Activated T-cell treated with anti-CD3 and anti-CD28 coated beads, Interleukin-2, amount 50 U/mL, for 24 hours (primary cell): ENCODE data around the gene PPIG.
A peak's percentile ranks its signal among the peaks of the same experiment; 100 is the strongest.
"Not testable (repeated sequence)": the region's sequence is repeated elsewhere in the genome, so short reads cannot be mapped to it uniquely, and the experiment has no call there.

ENCODE experiments used
- DNase-seq: peaks from one replicate; pipeline ENCODE4 v3.0.0-alpha.2; 2020
- H3K27ac Mint-ChIP-seq: 2 replicates; pipeline ENCODE4 v1.8.0; 2020; ENCODE audit warnings: mild to moderate bottlenecking, mixed read lengths
- H3K27me3 Mint-ChIP-seq: 2 replicates; pipeline ENCODE4 v1.8.0; 2020; ENCODE audit warnings: mixed read lengths
- H3K36me3 Mint-ChIP-seq: 2 replicates; pipeline ENCODE4 v1.8.0; 2020; ENCODE audit warnings: low read depth, mixed read lengths
- H3K4me1 Mint-ChIP-seq: 2 replicates; pipeline ENCODE4 v1.8.0; 2020; ENCODE audit warnings: low read depth, mixed read lengths
- H3K4me3 Mint-ChIP-seq: 2 replicates; pipeline ENCODE4 v1.8.0; 2020; ENCODE audit warnings: mild to moderate bottlenecking, moderate library complexity, mixed read lengths
- H3K9me3 Mint-ChIP-seq: 2 replicates; pipeline ENCODE4 v1.8.0; 2020; ENCODE audit warnings: mixed read lengths

The PPIG gene

DNA sequence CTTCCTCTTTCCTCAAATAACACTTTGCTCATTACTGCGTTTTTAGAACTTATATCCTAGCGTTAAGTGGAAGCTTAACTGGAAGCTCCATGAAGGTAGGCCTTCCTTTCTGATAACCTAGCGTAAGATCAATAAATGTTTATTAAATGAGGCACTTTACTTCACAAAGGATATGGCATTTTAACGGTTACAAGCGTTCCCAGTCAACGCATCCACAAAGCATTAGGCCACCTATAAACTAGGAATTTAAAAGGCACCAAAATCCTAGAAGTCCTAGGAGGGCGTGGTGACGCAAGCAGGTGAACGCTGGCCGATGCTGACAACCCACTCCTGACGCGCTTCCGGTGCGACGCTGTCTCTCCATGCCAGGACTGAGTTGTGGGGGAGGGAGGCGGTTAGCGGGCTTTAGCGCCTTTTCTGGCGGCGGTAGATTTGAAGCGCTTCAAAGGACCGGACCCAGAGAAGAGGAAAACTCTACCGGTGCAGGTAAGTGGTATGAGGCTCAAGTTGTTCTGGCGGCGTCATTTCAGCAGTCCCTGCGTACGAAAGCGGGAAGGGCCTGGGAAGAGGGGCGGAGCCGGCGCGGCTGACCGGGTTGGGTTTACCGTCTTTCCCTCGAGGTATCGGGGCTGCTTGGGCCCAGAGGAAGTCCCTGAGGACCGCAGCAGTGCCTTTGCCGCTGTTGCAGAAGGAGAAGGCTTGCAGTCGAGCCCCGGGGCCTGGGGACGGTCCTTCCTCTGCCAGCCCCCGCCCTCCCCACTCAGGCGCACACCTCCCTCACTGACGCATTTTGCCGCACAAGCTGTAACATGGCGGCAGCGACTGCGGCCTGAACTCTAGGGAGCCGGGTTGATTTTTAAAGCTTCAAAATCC lies at the start of gene PPIG:
TSS of gene PPIG (plus strand) at position 347 of the 873 bp plus-strand sequence. CDS start 19,691 bp downstream, outside the sequence.
- Mint-ChIP-seq H3K4me3 (peak within 1 kb of the TSS; percentile 100), H3K36me3 (peaks cover 47% of the 10 kb centered on the region), H3K27ac (peak within 1 kb of the TSS; percentile 100), H3K4me1 (peaks cover 34% of the 10 kb centered on the region), H3K27me3 (no peaks in the 10 kb centered on the region), H3K9me3 (peaks cover 10% of the 10 kb centered on the region)
- peak; percentile 88 for DNase-seq

DNA sequence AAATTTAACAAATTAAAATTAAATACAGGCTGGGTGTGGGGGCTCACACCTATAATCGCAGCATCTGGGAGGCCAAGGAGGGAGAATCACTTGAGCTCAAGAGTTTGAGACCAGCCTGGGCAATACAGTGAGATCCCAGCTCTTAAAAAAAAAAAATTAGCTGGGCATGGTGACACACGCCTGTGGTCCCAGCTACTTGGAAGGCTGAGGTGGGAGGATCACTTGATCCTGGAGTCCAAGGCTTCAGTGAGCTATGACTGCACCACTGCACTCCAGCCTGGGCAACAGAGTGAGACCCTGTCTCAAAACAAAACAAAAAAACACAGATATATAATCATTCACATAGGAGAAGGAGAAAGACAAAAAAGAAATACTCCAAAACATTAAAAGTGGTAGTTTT lies 44.7 kb upstream of the PPIG start:
- H3K36me3 Mint-ChIP-seq = peaks cover 83% of the 10 kb centered on the region
- not testable (repeated sequence) for H3K9me3 Mint-ChIP-seq, DNase-seq, H3K27me3 Mint-ChIP-seq, H3K4me3 Mint-ChIP-seq, H3K27ac Mint-ChIP-seq, H3K4me1 Mint-ChIP-seq

DNA sequence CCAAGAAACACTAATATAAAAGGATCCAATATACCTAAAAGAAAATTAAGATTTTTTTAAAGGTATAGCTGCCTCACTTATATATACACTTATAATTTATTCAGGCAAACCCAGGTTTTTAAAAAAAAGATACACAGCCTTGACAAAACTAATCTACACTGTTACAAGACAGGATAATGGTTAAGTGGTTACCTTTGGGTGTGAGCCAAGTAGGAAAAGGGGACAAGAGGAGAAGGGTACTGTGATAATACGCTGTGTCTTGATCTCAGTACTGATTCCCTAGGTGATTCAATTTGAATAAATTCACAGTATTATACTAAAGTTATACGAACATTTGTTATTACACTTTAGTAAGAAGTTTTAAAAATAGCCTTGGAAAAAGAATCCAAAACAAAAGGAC lies 44.0 kb upstream of the PPIG start:
- Mint-ChIP-seq H3K4me3 (no peak overlapping the region), H3K27me3 (no peaks in the 10 kb centered on the region), H3K4me1 (no peaks in the 10 kb centered on the region), H3K36me3 (peaks cover 78% of the 10 kb centered on the region), H3K27ac (no peak overlapping the region), H3K9me3 (no peaks in the 10 kb centered on the region)
- no peak for DNase-seq

DNA sequence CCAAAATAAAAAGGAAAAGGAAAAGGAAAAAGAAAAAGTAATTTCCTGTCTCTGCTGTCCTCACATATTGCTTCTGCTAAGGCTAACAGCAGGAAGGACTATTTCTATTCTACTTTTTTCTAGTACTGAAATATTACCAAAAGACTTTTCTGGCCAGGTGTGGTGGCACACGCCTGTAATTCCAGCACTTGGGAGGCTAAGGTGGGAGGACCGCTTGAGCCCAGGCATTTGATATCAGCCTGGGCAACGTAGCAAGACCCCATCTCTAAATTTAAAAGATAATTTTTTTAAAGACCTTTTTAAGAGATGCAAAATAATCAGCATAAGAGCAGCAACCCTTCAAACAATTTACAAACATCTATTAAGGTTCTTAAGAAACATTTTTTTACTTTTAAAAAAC lies 41.7 kb upstream of the PPIG start:
- H3K4me3 Mint-ChIP-seq = no peak overlapping the region
- peaks cover 11% of the 10 kb centered on the region for H3K4me1 Mint-ChIP-seq
- no peak overlapping the region for H3K27ac Mint-ChIP-seq
- DNase-seq = no peak
- H3K36me3 Mint-ChIP-seq = peaks cover 83% of the 10 kb centered on the region
- no peaks in the 10 kb centered on the region for H3K27me3 Mint-ChIP-seq
- H3K9me3 Mint-ChIP-seq = no peaks in the 10 kb centered on the region

DNA sequence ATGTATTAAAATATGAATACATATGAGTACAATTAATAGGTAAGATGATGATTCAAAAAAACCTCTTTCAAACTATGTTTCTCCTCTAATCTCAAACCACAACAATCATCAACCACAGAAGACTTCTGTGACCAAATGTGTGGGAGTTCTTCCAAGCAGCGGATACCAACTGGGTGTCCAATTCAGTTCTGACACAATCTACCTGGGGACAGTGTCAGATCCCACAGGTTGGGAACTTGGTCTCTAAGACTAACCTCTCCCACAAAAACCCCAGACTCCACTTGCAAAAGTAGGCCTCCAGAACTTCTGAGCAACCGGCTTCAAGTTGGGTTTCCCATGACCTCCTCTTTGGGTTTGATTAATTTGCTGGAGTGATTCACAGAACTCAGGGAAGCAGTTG lies 37.4 kb upstream of the PPIG start:
- no peak for DNase-seq
- peaks cover 11% of the 10 kb centered on the region for H3K4me1 Mint-ChIP-seq
- H3K36me3 Mint-ChIP-seq = peaks cover 70% of the 10 kb centered on the region
- no peak overlapping the region for H3K4me3 Mint-ChIP-seq
- no peaks in the 10 kb centered on the region for H3K9me3 Mint-ChIP-seq
- no peak overlapping the region for H3K27ac Mint-ChIP-seq
- no peaks in the 10 kb centered on the region for H3K27me3 Mint-ChIP-seq

DNA sequence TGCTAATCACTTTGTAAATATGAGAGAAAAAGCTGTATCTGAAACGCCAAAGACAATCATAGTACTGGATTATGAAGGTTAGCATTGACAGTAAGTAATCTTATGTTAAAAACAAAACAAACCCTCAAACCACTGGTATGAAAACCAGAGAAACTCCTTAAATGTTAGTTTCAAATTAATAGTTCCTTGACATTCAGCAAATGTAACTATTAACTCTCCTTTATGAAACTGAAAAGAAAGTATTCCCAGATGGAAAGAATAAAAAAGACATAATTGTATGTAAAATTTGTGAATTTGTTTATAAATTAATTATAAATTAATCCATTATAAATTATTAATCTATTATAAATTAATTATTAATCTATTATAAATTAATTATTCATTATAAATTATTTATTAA lies 22.8 kb upstream of the PPIG start:
- no peak overlapping the region for H3K4me3 Mint-ChIP-seq
- H3K27me3 Mint-ChIP-seq = no peaks in the 10 kb centered on the region
- peaks cover 60% of the 10 kb centered on the region for H3K36me3 Mint-ChIP-seq
- no peaks in the 10 kb centered on the region for H3K4me1 Mint-ChIP-seq
- H3K9me3 Mint-ChIP-seq = no peaks in the 10 kb centered on the region
- H3K27ac Mint-ChIP-seq = no peak overlapping the region
- no peak for DNase-seq

DNA sequence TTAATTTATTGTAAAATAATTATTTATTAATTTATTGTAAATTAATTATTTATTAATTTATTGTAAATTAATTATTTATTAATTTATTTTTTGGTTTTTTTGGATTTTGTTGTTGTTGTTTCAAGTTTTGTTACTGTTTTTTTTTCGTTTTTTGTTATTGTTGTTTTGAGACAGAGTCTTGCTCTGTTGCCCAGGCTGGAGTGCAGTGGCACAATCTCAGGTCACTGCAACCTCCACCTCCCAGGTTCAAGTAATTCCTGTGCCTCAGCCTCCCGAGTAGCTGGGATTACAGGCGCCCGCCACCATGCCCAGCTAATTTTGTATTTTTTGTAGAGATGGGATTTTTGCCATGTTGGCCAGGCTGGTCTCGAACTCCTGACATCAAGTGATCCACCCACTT lies 22.1 kb upstream of the PPIG start:
- H3K27ac Mint-ChIP-seq, H3K4me3 Mint-ChIP-seq, H3K4me1 Mint-ChIP-seq, H3K9me3 Mint-ChIP-seq, H3K27me3 Mint-ChIP-seq, DNase-seq: not testable (repeated sequence)
- H3K36me3 Mint-ChIP-seq = peaks cover 57% of the 10 kb centered on the region

DNA sequence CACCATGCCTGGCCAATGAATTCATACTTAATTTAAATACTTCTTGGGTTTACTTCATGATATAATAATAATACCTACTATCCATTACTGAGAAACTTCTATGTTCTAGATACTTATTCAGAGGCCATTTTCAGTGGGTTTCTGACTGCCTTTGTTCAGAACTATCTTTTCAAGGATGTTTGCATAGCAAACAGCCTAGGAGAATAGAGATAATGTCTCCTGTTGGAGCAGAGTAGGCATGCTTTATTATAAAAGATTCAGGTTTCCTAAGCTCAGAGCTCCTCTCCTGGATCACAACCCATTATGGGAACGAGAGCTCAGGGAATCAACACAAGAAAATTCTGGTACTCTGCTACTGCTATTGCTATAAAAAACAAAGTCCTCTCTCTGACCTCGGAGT lies 21.6 kb upstream of the PPIG start:
- no peaks in the 10 kb centered on the region for H3K27me3 Mint-ChIP-seq
- DNase-seq = no peak
- H3K36me3 Mint-ChIP-seq = peaks cover 57% of the 10 kb centered on the region
- no peaks in the 10 kb centered on the region for H3K9me3 Mint-ChIP-seq
- no peak overlapping the region for H3K4me3 Mint-ChIP-seq
- no peaks in the 10 kb centered on the region for H3K4me1 Mint-ChIP-seq
- H3K27ac Mint-ChIP-seq = no peak overlapping the region

DNA sequence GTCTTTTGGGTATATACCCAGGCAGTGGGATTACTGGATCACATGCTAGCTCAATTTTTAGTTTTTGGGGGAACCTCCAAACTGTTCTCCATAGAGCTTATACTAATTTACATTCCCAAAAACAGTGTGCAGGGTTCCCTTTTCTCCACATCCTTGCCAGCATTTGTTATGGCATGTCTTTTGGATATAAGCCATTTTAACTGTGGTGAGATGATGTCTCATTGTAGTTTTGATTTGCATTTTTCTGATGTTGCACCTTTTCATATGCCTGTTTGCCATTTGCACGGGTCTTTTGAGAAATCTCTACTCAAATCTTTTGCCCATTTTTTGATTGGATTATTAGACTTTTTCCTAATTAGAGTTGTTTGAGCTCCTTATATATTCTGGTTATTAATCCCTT lies 18.5 kb upstream of the PPIG start:
- Mint-ChIP-seq H3K27ac (no peak overlapping the region), H3K4me1 (peaks cover 13% of the 10 kb centered on the region), H3K4me3 (no peak overlapping the region), H3K36me3 (peaks cover 61% of the 10 kb centered on the region), H3K27me3 (no peaks in the 10 kb centered on the region), H3K9me3 (no peaks in the 10 kb centered on the region)
- no peak for DNase-seq

DNA sequence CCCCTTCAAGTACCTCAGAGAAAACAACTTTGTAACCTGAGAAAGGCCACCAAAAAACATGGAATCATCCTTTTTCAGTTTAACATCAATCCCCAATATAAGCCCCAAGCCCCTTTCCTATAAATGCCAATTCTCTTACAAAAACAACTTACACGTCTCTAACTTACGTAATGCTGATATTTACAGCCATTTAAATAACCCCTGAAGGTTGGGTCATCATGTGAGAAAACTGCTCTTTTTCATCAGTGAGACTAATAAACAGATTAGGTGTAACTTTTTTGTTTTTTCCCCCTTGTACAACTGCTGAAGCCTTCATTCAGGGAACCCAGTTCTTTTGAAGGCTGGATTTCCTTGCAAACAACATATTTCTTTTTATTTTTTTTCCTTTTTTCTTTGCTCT lies 14.2 kb upstream of the PPIG start:
- Mint-ChIP-seq H3K27ac (no peak overlapping the region), H3K36me3 (peaks cover 58% of the 10 kb centered on the region), H3K27me3 (no peaks in the 10 kb centered on the region), H3K9me3 (no peaks in the 10 kb centered on the region), H3K4me3 (no peak overlapping the region), H3K4me1 (peaks cover 31% of the 10 kb centered on the region)
- DNase-seq = no peak

DNA sequence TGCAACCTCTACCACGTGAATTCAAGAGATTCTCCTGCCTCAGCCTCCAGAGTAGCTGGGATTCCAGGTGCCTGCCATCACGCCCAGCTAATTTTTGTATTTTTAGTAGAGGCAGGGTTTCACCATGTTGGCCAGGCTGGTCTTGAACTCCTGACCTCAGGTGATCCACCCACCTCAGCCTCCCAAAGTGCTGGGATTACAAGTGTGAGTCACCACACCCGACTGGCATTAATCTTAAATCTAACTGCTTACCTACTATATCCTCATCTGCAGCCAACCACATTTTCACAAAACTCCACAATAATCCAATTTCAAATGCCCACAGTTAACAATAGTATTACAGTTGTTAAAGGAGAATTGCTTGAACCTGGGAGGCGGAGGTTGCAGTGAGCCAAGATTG lies 13.4 kb upstream of the PPIG start:
- H3K27ac Mint-ChIP-seq, H3K4me3 Mint-ChIP-seq, DNase-seq, H3K27me3 Mint-ChIP-seq, H3K9me3 Mint-ChIP-seq: not testable (repeated sequence)
- Mint-ChIP-seq H3K36me3 (peaks cover 52% of the 10 kb centered on the region), H3K4me1 (peaks cover 31% of the 10 kb centered on the region)

DNA sequence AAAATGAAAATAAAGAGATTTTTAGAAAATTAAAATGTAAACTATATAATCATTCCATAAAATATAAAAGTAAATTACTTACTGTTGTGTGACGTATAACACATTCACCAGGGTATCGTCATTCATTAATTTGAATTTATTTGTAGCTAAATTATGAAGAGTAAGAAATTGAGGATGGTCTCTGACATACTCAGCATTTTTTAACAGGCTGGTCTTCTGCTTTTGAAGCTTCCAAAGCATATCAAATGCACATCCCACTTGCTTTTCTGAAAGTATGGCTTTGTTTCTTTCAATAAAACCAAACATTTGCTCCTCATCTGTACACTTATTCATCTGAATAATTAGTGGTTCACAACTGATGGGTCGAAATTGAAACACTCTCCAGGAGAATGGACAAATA lies 12.6 kb upstream of the PPIG start:
- no peak overlapping the region for H3K27ac Mint-ChIP-seq

DNA sequence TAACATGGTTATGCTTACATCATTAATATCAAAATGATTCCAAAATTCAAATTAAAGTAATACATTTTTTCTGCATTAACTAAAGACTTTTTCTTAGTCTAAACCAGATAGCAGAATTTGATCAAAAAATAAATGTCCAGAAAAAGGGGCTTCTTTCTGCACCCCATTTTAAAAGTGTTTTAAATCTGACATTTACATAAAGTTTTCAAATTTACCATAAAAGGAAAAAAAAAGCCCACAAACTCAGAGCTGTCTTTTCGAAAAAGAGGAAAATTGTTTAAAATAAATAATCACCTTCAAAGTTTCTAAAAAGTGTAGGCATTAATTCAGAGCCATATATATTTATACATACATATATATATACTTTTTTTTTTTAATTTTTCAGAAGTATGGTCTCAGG lies 12.0 kb upstream of the PPIG start:
- H3K4me3 Mint-ChIP-seq = peak overlapping the region; percentile 36
- H3K36me3 Mint-ChIP-seq = peaks cover 45% of the 10 kb centered on the region
- no peak for DNase-seq
- no peaks in the 10 kb centered on the region for H3K27me3 Mint-ChIP-seq
- no peaks in the 10 kb centered on the region for H3K9me3 Mint-ChIP-seq
- H3K4me1 Mint-ChIP-seq = peaks cover 31% of the 10 kb centered on the region
- no peak overlapping the region for H3K27ac Mint-ChIP-seq

More for the DNA sequence above, 12.6 kb upstream of the PPIG start:
- DNase-seq = no peak
- Mint-ChIP-seq H3K36me3 (peaks cover 48% of the 10 kb centered on the region), H3K4me1 (peaks cover 31% of the 10 kb centered on the region), H3K27me3 (no peaks in the 10 kb centered on the region), H3K4me3 (peak overlapping the region; percentile 36), H3K9me3 (no peaks in the 10 kb centered on the region)

DNA sequence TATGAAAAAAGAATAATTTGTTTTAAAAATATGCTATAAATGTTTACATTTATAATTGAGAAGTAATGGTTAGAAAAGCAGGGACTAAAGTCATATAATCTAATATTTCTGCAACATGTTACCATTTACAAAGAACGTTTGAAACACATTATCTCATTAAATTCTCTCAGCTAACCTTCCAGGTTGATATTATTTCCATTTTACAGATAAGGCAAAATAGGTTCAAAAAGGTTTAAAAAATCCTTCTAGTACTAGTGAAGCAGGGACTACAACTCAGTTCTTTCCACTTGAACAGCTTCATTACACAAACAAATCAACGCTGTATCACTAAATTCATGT lies 11.4 kb upstream of the PPIG start:
- no peak for DNase-seq
- H3K4me1 Mint-ChIP-seq = peaks cover 31% of the 10 kb centered on the region
- peaks cover 3% of the 10 kb centered on the region for H3K27me3 Mint-ChIP-seq
- H3K36me3 Mint-ChIP-seq = peaks cover 41% of the 10 kb centered on the region
- H3K4me3 Mint-ChIP-seq = peak overlapping the region; percentile 99
- peak overlapping the region; percentile 97 for H3K27ac Mint-ChIP-seq
- H3K9me3 Mint-ChIP-seq = no peaks in the 10 kb centered on the region

DNA sequence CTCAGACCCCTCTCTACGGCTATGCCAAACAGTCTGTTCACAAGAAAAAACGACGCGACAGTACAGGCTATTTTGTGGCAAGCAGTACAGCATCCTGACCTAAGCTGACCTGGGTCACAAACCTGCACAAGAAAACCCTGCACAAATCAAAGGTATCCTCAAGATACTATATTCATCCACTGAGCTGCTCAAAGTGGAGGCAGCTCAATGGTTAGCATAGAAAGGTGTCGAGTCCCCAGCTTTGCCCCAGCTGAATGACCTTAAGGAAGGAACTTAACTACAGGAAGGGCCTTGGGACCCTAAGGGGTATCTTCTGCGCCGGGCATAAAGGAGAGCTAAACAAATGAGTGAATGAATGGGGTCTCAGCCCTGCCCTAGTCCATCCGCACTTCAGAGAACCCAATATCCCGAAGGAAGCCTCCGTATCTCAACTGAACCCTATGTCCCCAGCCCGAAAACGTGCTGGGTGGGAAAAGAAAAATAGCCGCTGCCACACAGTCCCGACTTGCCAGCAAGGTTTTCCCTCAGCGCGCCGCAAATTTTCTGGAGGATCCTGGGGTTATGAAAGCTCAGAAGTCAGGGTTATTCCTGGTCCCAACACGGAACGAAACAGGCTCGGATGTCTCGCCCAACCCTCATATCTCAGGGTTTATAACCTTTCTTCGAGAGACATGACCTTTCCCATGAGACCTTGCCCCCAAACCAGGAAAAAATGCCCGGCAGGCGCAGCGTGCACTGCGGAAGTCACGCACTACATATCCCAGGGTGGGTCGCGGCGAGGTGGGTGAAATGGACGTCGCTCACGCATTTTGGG lies 10.8 kb upstream of the PPIG start, which contains the start of gene FASTKD1:
TSS of gene FASTKD1 (minus strand) at position 706 of the 814 bp plus-strand sequence. CDS start 1,836 bp downstream, outside the sequence.
- peaks cover 3% of the 10 kb centered on the region for H3K27me3 Mint-ChIP-seq
- peaks cover 31% of the 10 kb centered on the region for H3K4me1 Mint-ChIP-seq
- peak within 1 kb of the TSS; percentile 99 for H3K4me3 Mint-ChIP-seq
- DNase-seq = peak; percentile 88
- peak within 1 kb of the TSS; percentile 97 for H3K27ac Mint-ChIP-seq
- H3K9me3 Mint-ChIP-seq = no peaks in the 10 kb centered on the region
- peaks cover 35% of the 10 kb centered on the region for H3K36me3 Mint-ChIP-seq
